ENCODE data around the gene ABCA8.

The ABCA8 gene

GRCh38 chr17:68937890-68938514 is 17.2 kb downstream of the ABCA8 start:
- H3K36me3 ChIP-seq (ENCODE audit: control insufficient read depth, insufficient read depth, low read length): no peaks in the 10 kb centered on the region
- no peaks in the 10 kb centered on the region for H3K4me1 ChIP-seq (ENCODE audit: control insufficient read depth, insufficient read depth, low read length)
- H3K27me3 ChIP-seq (ENCODE audit: control insufficient read depth, insufficient read depth, low read length): no peaks in the 10 kb centered on the region
- no peak overlapping the region for H3K27ac ChIP-seq (ENCODE audit: low read depth, low read length)
- H3K4me3 ChIP-seq (ENCODE audit: low read length): no peak overlapping the region
- H3K9ac ChIP-seq (ENCODE audit: low read length): no peak overlapping the region

GRCh38 chr17:68927516-68927915 is 27.7 kb downstream of the ABCA8 start:
- Histone ChIP-seq H3K27ac (ENCODE audit: low read depth, low read length) (no peak overlapping the region), H3K9ac (ENCODE audit: low read length) (no peak overlapping the region), H3K27me3 (ENCODE audit: control insufficient read depth, insufficient read depth, low read length) (no peaks in the 10 kb centered on the region), H3K36me3 (ENCODE audit: control insufficient read depth, insufficient read depth, low read length) (no peaks in the 10 kb centered on the region), H3K4me3 (ENCODE audit: low read length) (no peak overlapping the region), H3K4me1 (ENCODE audit: control insufficient read depth, insufficient read depth, low read length) (no peaks in the 10 kb centered on the region)

GRCh38 chr17:68924793-68925720 is 30.1 kb downstream of the ABCA8 start:
- Histone ChIP-seq H3K27me3 (ENCODE audit: control insufficient read depth, insufficient read depth, low read length) (no peaks in the 10 kb centered on the region), H3K4me3 (ENCODE audit: low read length) (no peak overlapping the region), H3K9ac (ENCODE audit: low read length) (no peak overlapping the region), H3K27ac (ENCODE audit: low read depth, low read length) (no peak overlapping the region), H3K4me1 (ENCODE audit: control insufficient read depth, insufficient read depth, low read length) (no peaks in the 10 kb centered on the region), H3K36me3 (ENCODE audit: control insufficient read depth, insufficient read depth, low read length) (no peaks in the 10 kb centered on the region)

- Histone ChIP-seq H3K4me3 (ENCODE audit: low read length) (no peak overlapping the region), H3K27ac (ENCODE audit: low read depth, low read length) (peak overlapping the region; percentile 54), H3K9ac (ENCODE audit: low read length) (no peak overlapping the region), H3K27me3 (ENCODE audit: control insufficient read depth, insufficient read depth, low read length) (no peaks in the 10 kb centered on the region), H3K4me1 (ENCODE audit: control insufficient read depth, insufficient read depth, low read length) (peaks cover 19% of the 10 kb centered on the region), H3K36me3 (ENCODE audit: control insufficient read depth, insufficient read depth, low read length) (peaks cover 3% of the 10 kb centered on the region)
Measured at GRCh38 chr17:68910789-68911431, 44.3 kb downstream of the ABCA8 start.

GRCh38 chr17:68910251-68910705 is 44.9 kb downstream of the ABCA8 start:
- no peaks in the 10 kb centered on the region for H3K27me3 ChIP-seq (ENCODE audit: control insufficient read depth, insufficient read depth, low read length)
- H3K4me1 ChIP-seq (ENCODE audit: control insufficient read depth, insufficient read depth, low read length): peaks cover 19% of the 10 kb centered on the region
- H3K4me3 ChIP-seq (ENCODE audit: low read length): no peak overlapping the region
- H3K9ac ChIP-seq (ENCODE audit: low read length): no peak overlapping the region
- H3K36me3 ChIP-seq (ENCODE audit: control insufficient read depth, insufficient read depth, low read length): peaks cover 3% of the 10 kb centered on the region
- H3K27ac ChIP-seq (ENCODE audit: low read depth, low read length): peak overlapping the region; percentile 54

- Histone ChIP-seq H3K4me3 (ENCODE audit: low read length) (no peak overlapping the region), H3K27ac (ENCODE audit: low read depth, low read length) (peak overlapping the region; percentile 66), H3K27me3 (ENCODE audit: control insufficient read depth, insufficient read depth, low read length) (no peaks in the 10 kb centered on the region), H3K9ac (ENCODE audit: low read length) (no peak overlapping the region), H3K4me1 (ENCODE audit: control insufficient read depth, insufficient read depth, low read length) (peaks cover 19% of the 10 kb centered on the region), H3K36me3 (ENCODE audit: control insufficient read depth, insufficient read depth, low read length) (peaks cover 3% of the 10 kb centered on the region)
Measured at GRCh38 chr17:68909066-68909465, 46.1 kb downstream of the ABCA8 start.

- peaks cover 3% of the 10 kb centered on the region for H3K36me3 ChIP-seq (ENCODE audit: control insufficient read depth, insufficient read depth, low read length)
- no peak overlapping the region for H3K4me3 ChIP-seq (ENCODE audit: low read length)
- peak overlapping the region; percentile 2 for H3K27ac ChIP-seq (ENCODE audit: low read depth, low read length)
- no peaks in the 10 kb centered on the region for H3K27me3 ChIP-seq (ENCODE audit: control insufficient read depth, insufficient read depth, low read length)
- H3K9ac ChIP-seq (ENCODE audit: low read length): no peak overlapping the region
- peaks cover 19% of the 10 kb centered on the region for H3K4me1 ChIP-seq (ENCODE audit: control insufficient read depth, insufficient read depth, low read length)
Measured at GRCh38 chr17:68908045-68908444, 47.1 kb downstream of the ABCA8 start.

- Histone ChIP-seq H3K9ac (ENCODE audit: low read length) (no peak overlapping the region), H3K4me1 (ENCODE audit: control insufficient read depth, insufficient read depth, low read length) (peaks cover 19% of the 10 kb centered on the region), H3K4me3 (ENCODE audit: low read length) (no peak overlapping the region), H3K27ac (ENCODE audit: low read depth, low read length) (no peak overlapping the region), H3K36me3 (ENCODE audit: control insufficient read depth, insufficient read depth, low read length) (peaks cover 3% of the 10 kb centered on the region), H3K27me3 (ENCODE audit: control insufficient read depth, insufficient read depth, low read length) (no peaks in the 10 kb centered on the region)
Measured at GRCh38 chr17:68906638-68907037, 48.6 kb downstream of the ABCA8 start.

- no peaks in the 10 kb centered on the region for H3K4me1 ChIP-seq (ENCODE audit: control insufficient read depth, insufficient read depth, low read length)
- no peak overlapping the region for H3K4me3 ChIP-seq (ENCODE audit: low read length)
- no peaks in the 10 kb centered on the region for H3K27me3 ChIP-seq (ENCODE audit: control insufficient read depth, insufficient read depth, low read length)
- H3K27ac ChIP-seq (ENCODE audit: low read depth, low read length): no peak overlapping the region
- H3K9ac ChIP-seq (ENCODE audit: low read length): no peak overlapping the region
- no peaks in the 10 kb centered on the region for H3K36me3 ChIP-seq (ENCODE audit: control insufficient read depth, insufficient read depth, low read length)
Measured at GRCh38 chr17:68903286-68903685, 51.9 kb downstream of the ABCA8 start.

- H3K4me3 ChIP-seq (ENCODE audit: low read length): no peak overlapping the region
- H3K9ac ChIP-seq (ENCODE audit: low read length): no peak overlapping the region
- no peak overlapping the region for H3K27ac ChIP-seq (ENCODE audit: low read depth, low read length)
Measured at GRCh38 chr17:68897557-68897956, 57.6 kb downstream of the ABCA8 start.

GRCh38 chr17:68892658-68893057 is 62.5 kb downstream of the ABCA8 start:
- Histone ChIP-seq H3K9ac (ENCODE audit: low read length) (no peak overlapping the region), H3K27ac (ENCODE audit: low read depth, low read length) (no peak overlapping the region), H3K4me3 (ENCODE audit: low read length) (no peak overlapping the region), H3K27me3 (ENCODE audit: control insufficient read depth, insufficient read depth, low read length) (no peaks in the 10 kb centered on the region), H3K4me1 (ENCODE audit: control insufficient read depth, insufficient read depth, low read length) (no peaks in the 10 kb centered on the region), H3K36me3 (ENCODE audit: control insufficient read depth, insufficient read depth, low read length) (no peaks in the 10 kb centered on the region)

More at GRCh38 chr17:68897557-68897956, 57.6 kb downstream of the ABCA8 start:
- no peaks in the 10 kb centered on the region for H3K4me1 ChIP-seq (ENCODE audit: control insufficient read depth, insufficient read depth, low read length)
- no peaks in the 10 kb centered on the region for H3K36me3 ChIP-seq (ENCODE audit: control insufficient read depth, insufficient read depth, low read length)
- H3K27me3 ChIP-seq (ENCODE audit: control insufficient read depth, insufficient read depth, low read length): no peaks in the 10 kb centered on the region

- Histone ChIP-seq H3K27me3 (ENCODE audit: control insufficient read depth, insufficient read depth, low read length) (no peaks in the 10 kb centered on the region), H3K9ac (ENCODE audit: low read length) (no peak overlapping the region), H3K27ac (ENCODE audit: low read depth, low read length) (no peak overlapping the region)
Measured at GRCh38 chr17:68892193-68892592, 63.0 kb downstream of the ABCA8 start.

More at GRCh38 chr17:68892193-68892592, 63.0 kb downstream of the ABCA8 start:
- Histone ChIP-seq H3K4me3 (ENCODE audit: low read length) (no peak overlapping the region), H3K4me1 (ENCODE audit: control insufficient read depth, insufficient read depth, low read length) (no peaks in the 10 kb centered on the region), H3K36me3 (ENCODE audit: control insufficient read depth, insufficient read depth, low read length) (no peaks in the 10 kb centered on the region)

All from rectal smooth muscle tissue (tissue), 1 donor.